Measurements from ENCODE around the gene TMEM165.

Gene TMEM165

DNA sequence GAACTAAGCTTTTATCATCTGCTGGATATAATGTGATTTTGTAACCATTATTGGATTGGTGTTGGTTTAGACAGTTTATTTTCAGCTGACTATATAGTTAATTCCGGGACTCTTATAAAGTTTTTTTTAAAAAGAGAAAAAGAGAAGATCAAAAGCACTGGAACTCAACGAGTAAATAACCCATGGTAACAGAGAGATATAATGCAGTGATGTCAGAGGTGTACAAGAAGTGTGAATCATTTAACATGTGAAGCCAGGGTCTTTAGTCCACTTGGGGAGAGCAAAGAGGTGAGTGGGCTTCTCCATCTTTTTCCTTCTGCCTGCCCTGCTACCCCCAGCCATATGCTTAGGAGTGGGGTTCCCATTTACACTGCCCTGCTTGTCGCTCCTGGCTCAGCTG, 3.2 kb downstream of the TMEM165 start:
- H3K4me3 ChIP-seq (ENCODE audit: control insufficient read depth, low read depth, low read length), result peak overlapping the region; percentile 59
- no peak for DNase-seq (ENCODE audit: low read depth)
- TF ChIP-seq CTCF (IDR thresholded peaks at IDR 0.05; ENCODE audit: control insufficient read depth, insufficient read depth, low read depth, low read length, missing control alignments), result no peak

GRCh38 chr4:55399581-55399980, 3.8 kb downstream of the TMEM165 start:
- H3K4me3 ChIP-seq (ENCODE audit: control insufficient read depth, low read depth, low read length), result no peak overlapping the region
- no peak for DNase-seq (ENCODE audit: low read depth)
- TF ChIP-seq CTCF (IDR thresholded peaks at IDR 0.05; ENCODE audit: control insufficient read depth, insufficient read depth, low read depth, low read length, missing control alignments), result no peak

DNA sequence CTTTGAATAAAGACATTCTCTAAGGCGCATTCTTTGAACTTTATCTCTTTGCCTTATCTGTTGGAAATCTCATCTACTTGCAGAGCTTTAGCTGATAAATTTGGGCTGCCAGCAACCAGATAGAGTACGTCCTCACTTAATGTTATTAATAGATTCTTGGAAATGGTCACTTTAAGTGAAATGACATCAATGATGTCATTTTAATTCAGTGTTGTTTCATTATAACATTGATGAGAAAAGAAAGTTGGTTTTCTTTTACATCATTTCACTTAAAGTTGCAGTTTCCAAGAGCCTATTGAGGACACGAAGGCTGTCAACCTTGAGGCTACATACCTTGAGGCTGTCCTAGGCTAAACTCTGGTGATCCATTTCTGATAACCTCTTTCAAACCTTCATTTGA, 9.3 kb downstream of the TMEM165 start:
- DNase-seq (ENCODE audit: low read depth), result no peak
- no peak overlapping the region for H3K4me3 ChIP-seq (ENCODE audit: control insufficient read depth, low read depth, low read length)
- TF ChIP-seq CTCF (IDR thresholded peaks at IDR 0.05; ENCODE audit: control insufficient read depth, insufficient read depth, low read depth, low read length, missing control alignments), result no peak

DNA sequence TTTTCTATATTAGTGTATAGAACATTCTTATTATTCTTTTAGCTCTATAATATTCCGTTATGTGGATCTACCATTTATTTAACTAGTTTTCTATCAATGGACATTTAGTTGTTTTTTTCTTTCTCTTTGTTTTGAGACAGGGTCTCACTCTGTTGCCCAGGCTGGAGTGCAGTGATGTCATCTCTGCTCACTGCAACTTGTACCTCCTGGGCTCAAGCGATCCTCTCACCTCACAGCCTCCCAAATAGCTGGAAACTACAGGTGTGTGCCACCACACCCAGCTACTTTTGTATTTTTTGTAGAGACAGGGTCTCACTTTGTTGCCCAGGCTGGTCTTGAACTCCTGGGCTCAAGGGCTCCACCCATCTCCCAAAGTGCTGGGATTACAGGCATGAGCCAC, 10.8 kb downstream of the TMEM165 start:
- no peak overlapping the region for H3K4me3 ChIP-seq (ENCODE audit: control insufficient read depth, low read depth, low read length)
- DNase-seq (ENCODE audit: low read depth), result no peak
- no peak for TF ChIP-seq CTCF (IDR thresholded peaks at IDR 0.05; ENCODE audit: control insufficient read depth, insufficient read depth, low read depth, low read length, missing control alignments)

DNA sequence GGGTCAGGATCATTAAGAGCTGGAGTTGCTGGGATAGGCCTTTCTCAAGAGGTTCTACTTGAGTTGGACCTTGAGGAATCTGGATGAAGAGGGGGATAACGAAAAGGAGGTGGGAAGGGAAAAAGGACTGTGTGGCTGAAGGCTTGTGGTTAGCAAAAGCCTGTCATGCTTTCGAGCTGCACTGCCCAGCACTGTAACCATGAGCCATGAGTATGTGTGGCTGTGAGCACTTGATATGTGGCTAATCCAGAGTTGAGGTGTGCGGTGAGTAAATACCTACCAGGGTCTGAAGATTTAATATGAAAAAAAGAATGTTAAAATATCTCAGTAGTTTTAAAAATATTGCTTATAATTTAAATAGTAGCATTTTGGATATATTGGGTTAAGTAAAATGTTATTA, 11.4 kb downstream of the TMEM165 start:
- no peak for DNase-seq (ENCODE audit: low read depth)

DNA sequence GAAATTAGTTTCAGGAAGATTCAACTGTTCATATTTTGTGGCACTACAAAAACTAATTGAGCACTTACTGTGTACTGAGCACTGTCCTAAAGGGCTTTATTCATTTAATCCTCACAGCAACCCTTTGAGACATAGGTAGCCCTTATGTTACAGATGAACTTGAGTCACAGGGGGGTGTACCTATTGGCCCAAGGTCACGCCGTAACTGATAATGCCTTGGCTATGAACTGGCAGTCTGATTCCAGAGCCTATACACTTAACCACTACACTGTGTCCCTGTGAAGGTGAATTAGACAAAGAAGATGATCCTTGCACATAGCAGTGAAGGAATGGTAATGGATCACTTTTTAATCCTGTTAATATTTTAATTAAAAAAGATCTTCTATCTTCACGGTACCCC, 12.0 kb downstream of the TMEM165 start:
- DNase-seq (ENCODE audit: low read depth), result no peak
- H3K4me3 ChIP-seq (ENCODE audit: control insufficient read depth, low read depth, low read length), result no peak overlapping the region
- no peak for TF ChIP-seq CTCF (IDR thresholded peaks at IDR 0.05; ENCODE audit: control insufficient read depth, insufficient read depth, low read depth, low read length, missing control alignments)

More for the DNA sequence above, 11.4 kb downstream of the TMEM165 start:
- no peak overlapping the region for H3K4me3 ChIP-seq (ENCODE audit: control insufficient read depth, low read depth, low read length)
- TF ChIP-seq CTCF (IDR thresholded peaks at IDR 0.05; ENCODE audit: control insufficient read depth, insufficient read depth, low read depth, low read length, missing control alignments), result no peak

All from AG09309 (cell line).